GM12878 (cell line): ENCODE data around the gene DCAF4L1. TPM values are rescaled to one million over a fixed set of nuclear protein-coding genes. Genes with fewer than 3 reads are reported as not detected.
A peak's percentile ranks its signal among the peaks of the same experiment; 100 is the strongest.

Source experiments
- ATAC-seq: fragments of 200-7000 bp; cut with Tn5 transposase; 3 replicates; pipeline ENCODE4 v1.9.1; 2020; ENCODE audit warnings: mild to moderate bottlenecking, moderate library complexity
- BruUV-seq: library from RNA; stranded (reverse); fragments of 400-500 nt; replicated peaks from 2 replicates; lab custom pipeline; 2021; lab: Mats Ljungman, UMichigan
- CTCF ChIA-PET: fragments of 300-600 bp; sonication (Branson Sonifier 250); formaldehyde crosslinking; extraction: SDS; loops from one replicate; lab custom pipeline; 2021; ENCODE audit warnings: inconsistent platforms; lab: Yijun Ruan, JAX
- POLR2A ChIA-PET: fragments of 350-600 bp; formaldehyde crosslinking; extraction: SDS; loops from one replicate; lab custom pipeline; 2021; ENCODE audit warnings: inconsistent platforms; lab: Charles Lee
- RAD21 ChIA-PET: fragments of 300-600 bp; sonication (Branson Sonifier 250); formaldehyde crosslinking; loops from one replicate; lab custom pipeline; 2023; ENCODE audit warnings: antibody characterized with exemption; ENCODE audit not compliant: unreplicated experiment; lab: Charles Lee
- SMC1A ChIA-PET: fragments of 300-600 bp; sonication (Branson Sonifier 250); formaldehyde crosslinking; loops from one replicate; lab custom pipeline; 2023; ENCODE audit not compliant: unreplicated experiment, uncharacterized antibody; lab: Charles Lee
- DNase-seq: peaks from one replicate; pipeline ENCODE4 v3.0.0-alpha.2; 2011; ENCODE audit warnings: low read depth, low spot score
- FAIRE-seq: peaks from 3 replicates; lab custom pipeline; 2011; peaks lifted over from hg19 to GRCh38; lab: Jason Lieb, UNC
- H2AFZ ChIP-seq: 2 replicates; pipeline ENCODE4 v1.6.0; 2011; ENCODE audit warnings: low read depth, low read length, control low read depth; ENCODE audit not compliant: control insufficient read depth
- H3K27ac ChIP-seq: 2 replicates; pipeline ENCODE4 v1.5.1; 2011; ENCODE audit warnings: control low read depth; ENCODE audit not compliant: control insufficient read depth, insufficient read depth
- H3K27me3 ChIP-seq, 2 experiments: replicated peaks in 1 of 2; 2 replicates each; pipeline versions ENCODE4 v1.6.0 to v1.6.1; 2011; ENCODE audit warnings: low read length in 1 of 2; ENCODE audit not compliant: control insufficient read depth in 2 of 2, insufficient read depth in 2 of 2
- H3K36me3 ChIP-seq, 2 experiments: 2 replicates each; pipeline ENCODE4 v1.5.1; 2011; ENCODE audit warnings: low read length in 1 of 2; ENCODE audit not compliant: control insufficient read depth in 2 of 2, insufficient read depth in 2 of 2
- H3K4me1 ChIP-seq: 2 replicates; pipeline ENCODE4 v1.6.1; 2011; ENCODE audit warnings: mild to moderate bottlenecking, low read length, moderate library complexity, mixed read lengths; ENCODE audit not compliant: control insufficient read depth, insufficient read depth
- H3K4me2 ChIP-seq: 2 replicates; pipeline ENCODE4 v1.6.0; 2011; ENCODE audit warnings: control low read depth; ENCODE audit not compliant: control insufficient read depth, insufficient read depth
- H3K4me3 ChIP-seq: fragments of 200-600 bp; sonication (generic); 2 replicates; pipeline ENCODE4 v1.5.1; 2016
- H3K79me2 ChIP-seq: 2 replicates; pipeline ENCODE4 v1.6.0; 2011; ENCODE audit warnings: low read length; ENCODE audit not compliant: control insufficient read depth, insufficient read depth
- H3K9ac ChIP-seq: 2 replicates; pipeline ENCODE4 v1.8.0; 2011; ENCODE audit warnings: low read length, control low read depth, mixed read lengths; ENCODE audit not compliant: control insufficient read depth, insufficient read depth
- H3K9me3 ChIP-seq: replicated peaks from 3 replicates; pipeline ENCODE4 v1.5.1; 2011; ENCODE audit warnings: mild to moderate bottlenecking, low read length; ENCODE audit not compliant: control insufficient read depth, insufficient read depth
- H4K20me1 ChIP-seq: 2 replicates; pipeline ENCODE4 v1.6.0; 2011; ENCODE audit not compliant: control insufficient read depth, insufficient read depth
- EGR1 ChIP-seq, 2 experiments: IDR thresholded peaks; 1 replicate in 1 of 2; 2 replicates in 1 of 2; pipeline ENCODE4 v1.6.1; 2011 to 2012; ENCODE audit warnings: low read depth in 2 of 2, low read length in 2 of 2, borderline replicate concordance in 1 of 2, mild to moderate bottlenecking in 1 of 2, moderate library complexity in 1 of 2
- TCF7 ChIP-seq: IDR thresholded peaks from 2 replicates; pipeline ENCODE4 v1.6.1; 2014; ENCODE audit warnings: antibody characterized with exemption, borderline replicate concordance
- WGBS: methylation state at CpG from one replicate; pipeline ENCODE4 v1.1.6; 2016; ENCODE audit warnings: low lambda C conversion rate; ENCODE audit not compliant: insufficient replicate concordance, insufficient coverage; ENCODE audit errors: missing lambda C conversion rate; 5-methylcytosine and 5-hydroxymethylcytosine counted together
- in situ Hi-C: fragments of 300-500 bp; cut with MboI; formaldehyde crosslinking; loops from 9 replicates; pipeline ENCODE4 v1.14.3; 2018; ENCODE audit warnings: mixed read lengths
- intact Hi-C: fragments of 100-400 bp; cut with micrococcal nuclease; formaldehyde crosslinking; loops from one replicate; pipeline ENCODE4 v1.14.2; 2022; ENCODE audit not compliant: unreplicated experiment
- polyA plus RNA-seq, 11 experiments: library from polyadenylated mRNA; depleted of rRNA in 4 of 11; unstranded in 6 of 11; stranded (reverse) in 5 of 11; fragments of >200 nt; fragmentation: Nextera tagmentation in 4 of 11; fragmentation: Illumina TruSeq in 1 of 11; extraction: Ambion mirVana in 4 of 11; extraction: Trizol in 1 of 11; gene quantifications; 1 replicate in 1 of 11; 2 replicates in 10 of 11; pipeline versions ENCODE4 v1.2.1 to v1.2.3, GENCODE V29; 2011 to 2016; ENCODE audit warnings: inconsistent platforms in 2 of 11, missing spikeins in 2 of 11, low read depth in 1 of 11
- total RNA-seq, 4 experiments: library from RNA; depleted of rRNA in 3 of 4; stranded (reverse); fragments of >200 nt in 3 of 4; fragmentation: Illumina TruSeq in 1 of 4; extraction: Trizol in 1 of 4; gene quantifications; 2 replicates each; pipeline versions ENCODE4 v1.2.1 to v1.2.3, GENCODE V29; 2013 to 2021
- TF ChIP-seq, protein P1 (sequence below): fragments of 450-650 bp; IDR thresholded peaks from 2 replicates; pipeline ENCODE4 v1.6.1; 2016; ENCODE audit warnings: mild to moderate bottlenecking

Gene DCAF4L1
- total and polyA plus RNA-seq, 10 of the 15 experiments (the other 5 are each of a cell fraction or from before 2014, with no cell fraction given) = 0.04 to 0.48 (median 0.18) TPM

DNA sequence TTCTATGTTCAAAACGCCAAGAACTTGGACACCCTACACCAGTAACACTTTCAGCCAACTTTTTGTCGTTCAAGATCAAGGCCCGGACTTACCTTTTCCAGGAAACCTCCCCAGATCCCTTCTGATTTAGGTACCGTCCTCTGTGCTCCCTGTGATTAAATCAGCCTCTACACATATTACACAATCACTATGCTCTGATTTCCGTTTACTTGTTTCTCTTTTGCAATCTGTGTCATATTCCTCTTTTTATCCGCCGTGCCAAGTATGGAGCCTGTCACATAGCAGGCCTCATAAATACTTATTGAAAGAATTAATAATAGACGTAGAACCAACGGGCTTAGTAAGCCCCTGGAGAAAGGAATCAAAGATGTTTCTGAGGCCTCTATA, 47.0 kb upstream of the DCAF4L1 start:
- H3K79me2 ChIP-seq = peaks cover 46% of the 10 kb centered on the region
- ChIA-PET CTCF (no interaction called here), RAD21 (interaction anchor here (0.6 kb wide), 1 partner anchor 57 kb away, joined by 3 read pairs; no protein-coding TSS in a partner anchor), POLR2A (no interaction called here), SMC1A (interaction anchor here (0.7 to 1.5 kb wide), 2 partner anchors 10 to 161 kb away, joined by 5 read pairs; no protein-coding TSS in a partner anchor)
- peak overlapping the region; percentile 81; the same call in 1 of the 2 replicates for H3K9ac ChIP-seq
- DNase-seq = no peak
- FAIRE-seq = no peak
- no peaks in the 10 kb centered on the region for H3K9me3 ChIP-seq
- H3K4me3 ChIP-seq = 0 out of 2 replicates have a peak overlapping the region, but pooled peaks have one; percentile 39
- H4K20me1 ChIP-seq = no peaks in the 10 kb centered on the region
- no TSS peak for BruUV-seq
- 96% methylated on average over 9 of the region's 9 CpGs for WGBS
- peak overlapping the region; percentile 67; the same call in 1 of the 2 replicates for H3K4me2 ChIP-seq
- no peak for ATAC-seq
- H3K27ac ChIP-seq = no peak overlapping the region
- H3K27me3 ChIP-seq = no peaks in the 10 kb centered on the region
- peak overlapping the region; percentile 96 for H2AFZ ChIP-seq
- in situ Hi-C loops (no loop called here), intact Hi-C loops (no loop called here)
- peaks cover 0 to 3% of the 10 kb centered on the region in 2 experiments; a peak in 2 of 4 replicates for H3K36me3 ChIP-seq
- TF ChIP-seq, protein P1, sequence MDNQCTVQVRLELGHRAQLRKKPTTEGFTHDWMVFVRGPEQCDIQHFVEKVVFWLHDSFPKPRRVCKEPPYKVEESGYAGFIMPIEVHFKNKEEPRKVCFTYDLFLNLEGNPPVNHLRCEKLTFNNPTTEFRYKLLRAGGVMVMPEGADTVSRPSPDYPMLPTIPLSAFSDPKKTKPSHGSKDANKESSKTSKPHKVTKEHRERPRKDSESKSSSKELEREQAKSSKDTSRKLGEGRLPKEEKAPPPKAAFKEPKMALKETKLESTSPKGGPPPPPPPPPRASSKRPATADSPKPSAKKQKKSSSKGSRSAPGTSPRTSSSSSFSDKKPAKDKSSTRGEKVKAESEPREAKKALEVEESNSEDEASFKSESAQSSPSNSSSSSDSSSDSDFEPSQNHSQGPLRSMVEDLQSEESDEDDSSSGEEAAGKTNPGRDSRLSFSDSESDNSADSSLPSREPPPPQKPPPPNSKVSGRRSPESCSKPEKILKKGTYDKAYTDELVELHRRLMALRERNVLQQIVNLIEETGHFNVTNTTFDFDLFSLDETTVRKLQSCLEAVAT = peak; percentile 85
- TF ChIP-seq TCF7 (0 out of 2 replicates have a peak, but pooled peaks have one; percentile 9), EGR1 (IDR thresholded peaks at IDR 0.05; ENCODE audit: borderline replicate concordance in 1 of 2, low read depth in 2 of 2, low read length in 2 of 2) (no peak)
- H3K4me1 ChIP-seq = peaks cover 3% of the 10 kb centered on the region; the same call in 1 of the 2 replicates
